K562 (cell line): Measurements from ENCODE around the gene ANKRD61.

Experiments used
- CBX5 ChIP-seq: IDR thresholded peaks from 2 replicates; pipeline ENCODE4 v1.6.1; 2014; ENCODE audit warnings: low read depth, borderline replicate concordance
- CTCF ChIP-seq, 3 experiments: IDR thresholded peaks in 2 of 3; conservative IDR thresholded peaks in 1 of 3; 2 replicates each; pipeline ENCODE4 v1.5.1; 2011 to 2012; ENCODE audit warnings: low read length in 3 of 3, mild to moderate bottlenecking in 3 of 3, control low read depth in 2 of 3, improper control_type of control experiment in 1 of 3, inconsistent platforms in 1 of 3, low read depth in 1 of 3, mixed read lengths in 1 of 3, moderate library complexity in 1 of 3; ENCODE audit not compliant: insufficient read depth in 2 of 3
- FOXP4 ChIP-seq: sonication (generic); formaldehyde crosslinking; IDR thresholded peaks from 2 replicates; pipeline ENCODE4 v1.8.0; 2022; ENCODE audit warnings: mild to moderate bottlenecking, missing genetic modification reagents, borderline replicate concordance
- NFXL1 ChIP-seq: fragments of 450-650 bp; formaldehyde crosslinking; IDR thresholded peaks from 2 replicates; pipeline ENCODE4 v1.4.0; 2021; ENCODE audit warnings: mild to moderate bottlenecking
- POLR2AphosphoS2 ChIP-seq: IDR thresholded peaks from 2 replicates; pipeline ENCODE4 v1.6.1; 2012; ENCODE audit warnings: low read length, improper control_type of control experiment
- ZBTB11 ChIP-seq, 3 experiments: fragments of 200-800 bp in 1 of 3; fragments of 250-450 bp in 1 of 3; fragments of 450-650 bp in 1 of 3; sonication (Bioruptor Pico) in 1 of 3; sonication (Bioruptor generic) in 1 of 3; formaldehyde crosslinking in 1 of 3; IDR thresholded peaks; 2 replicates each; pipeline versions ENCODE4 v1.6.1 to v1.8.0; 2016 to 2022; ENCODE audit warnings: mild to moderate bottlenecking in 2 of 3, missing genetic modification characterization in 2 of 3, missing compliant biosample characterization in 1 of 3, moderate library complexity in 1 of 3
- ZNF780A ChIP-seq: fragments of 250-450 bp; sonication (Bioruptor Pico); IDR thresholded peaks from 2 replicates; pipeline ENCODE4 v1.5.0; 2021; ENCODE audit warnings: mild to moderate bottlenecking

- TF ChIP-seq FOXP4: no peak
- TF ChIP-seq ZNF780A (CRISPR knock-in tag): no peak
- no peak for TF ChIP-seq POLR2AphosphoS2
- no peak for TF ChIP-seq CBX5
- no peak for TF ChIP-seq NFXL1 (CRISPR knock-in tag)
- no peak for TF ChIP-seq CTCF (IDR thresholded peaks at IDR 0.05 in 2 of 3, conservative IDR thresholded peaks at IDR 0.05 in 1 of 3; ENCODE audit: insufficient read depth in 2 of 3, low read depth in 1 of 3, low read length in 3 of 3)
- TF ChIP-seq ZBTB11 (CRISPR knock-in tag; IDR thresholded peaks at IDR 0.05): 0 out of 6 replicates have a peak, but pooled peaks of 1 of the 3 experiments have one; percentile 6
These were observed 4.3 kb upstream of the ANKRD61 start for GRCh38 chr7:6026820-6027311.
